PFSK-1 (cell line): ENCODE measurements around the gene TAX1BP3.

Source experiments
- FOXP2 ChIP-seq: optimal IDR thresholded peaks from 2 replicates; pipeline ENCODE3; 2011; ENCODE audit warnings: borderline replicate concordance, control low read depth, inconsistent platforms; ENCODE audit not compliant: insufficient read depth; ENCODE audit errors: extremely low read length, extremely low read depth
- POLR2AphosphoS5 ChIP-seq: IDR thresholded peaks from 2 replicates; pipeline ENCODE4 v1.6.1; 2012; ENCODE audit warnings: low read depth, mild to moderate bottlenecking, control low read depth, low read length, moderate library complexity
- REST ChIP-seq, 2 experiments: IDR thresholded peaks; 2 replicates each; pipeline versions ENCODE4 v1.6.1 to v1.8.0; 2011 to 2012; ENCODE audit warnings: low read depth in 2 of 2, low read length in 2 of 2, control low read depth in 1 of 2, inconsistent platforms in 1 of 2, mild to moderate bottlenecking in 1 of 2, moderate library complexity in 1 of 2; ENCODE audit not compliant: insufficient read depth in 1 of 2
- SIN3A ChIP-seq: IDR thresholded peaks from 2 replicates; pipeline ENCODE4 v1.6.1; 2012; ENCODE audit warnings: mild to moderate bottlenecking, low read length, moderate library complexity, borderline replicate concordance; ENCODE audit not compliant: insufficient read depth
- TAF1 ChIP-seq: IDR thresholded peaks from 2 replicates; pipeline ENCODE4 v1.6.1; 2012; ENCODE audit warnings: low read length, control low read depth, borderline replicate concordance; ENCODE audit not compliant: insufficient read depth

TAX1BP3 gene

GRCh38 chr17:3643889-3644349 is 24.5 kb downstream of the TAX1BP3 start:
- TF ChIP-seq SIN3A (no peak), TAF1 (no peak), POLR2AphosphoS5 (no peak), REST (IDR thresholded peaks at IDR 0.05; ENCODE audit: insufficient read depth in 1 of 2, low read depth in 2 of 2, low read length in 2 of 2) (no peak), FOXP2 (no peak)

GRCh38 chr17:3641717-3642486 is 26.5 kb downstream of the TAX1BP3 start:
- TF ChIP-seq FOXP2, result no peak
- TF ChIP-seq REST (IDR thresholded peaks at IDR 0.05; ENCODE audit: insufficient read depth in 1 of 2, low read depth in 2 of 2, low read length in 2 of 2), result no peak
- no peak for TF ChIP-seq POLR2AphosphoS5
- no peak for TF ChIP-seq SIN3A
- TF ChIP-seq TAF1, result no peak

GRCh38 chr17:3641014-3641413 is 27.4 kb downstream of the TAX1BP3 start:
- TF ChIP-seq REST (IDR thresholded peaks at IDR 0.05; ENCODE audit: insufficient read depth in 1 of 2, low read depth in 2 of 2, low read length in 2 of 2) (no peak), POLR2AphosphoS5 (no peak), SIN3A (no peak), TAF1 (no peak), FOXP2 (no peak)

GRCh38 chr17:3639981-3640596 is 28.3 kb downstream of the TAX1BP3 start:
- no peak for TF ChIP-seq REST (IDR thresholded peaks at IDR 0.05; ENCODE audit: insufficient read depth in 1 of 2, low read depth in 2 of 2, low read length in 2 of 2)
- TF ChIP-seq TAF1, result no peak
- no peak for TF ChIP-seq SIN3A
- no peak for TF ChIP-seq POLR2AphosphoS5
- no peak for TF ChIP-seq FOXP2

- no peak for TF ChIP-seq SIN3A
- no peak for TF ChIP-seq POLR2AphosphoS5
- no peak for TF ChIP-seq REST (IDR thresholded peaks at IDR 0.05; ENCODE audit: insufficient read depth in 1 of 2, low read depth in 2 of 2, low read length in 2 of 2)
- no peak for TF ChIP-seq TAF1
- TF ChIP-seq FOXP2, result no peak
These were observed 31.4 kb downstream of the TAX1BP3 start for GRCh38 chr17:3636908-3637373.
